Activated T-cell treated with anti-CD3 and anti-CD28 coated beads, Interleukin-2, amount 50 U/mL, for 72 hours (primary cell): Measurements from ENCODE around the gene PLPP2. TPM values are rescaled to one million over a fixed set of nuclear protein-coding genes. Genes with fewer than 3 reads are reported as not detected.

Experiments used
- ATAC-seq, 2 donors: fragments of 150-1000 bp; cut with Tn5 transposase; replicated peaks in 1 of 2; 2 replicates each; pipeline ENCODE4 v1.10.0; 2021; ENCODE audit warnings: moderate library complexity in 2 of 2, mild to moderate bottlenecking in 1 of 2
- DNase-seq, 2 donors: peaks; one replicate each; pipeline ENCODE4 v3.0.0; 2021 to 2022; ENCODE audit warnings: mixed read lengths in 1 of 2
- H3K27ac Mint-ChIP-seq: one replicate; pipeline ENCODE4 v1.8.0; 2022; ENCODE audit warnings: mild to moderate bottlenecking, moderate library complexity, mixed read lengths
- H3K27me3 Mint-ChIP-seq: one replicate; pipeline ENCODE4 v1.8.0; 2022; ENCODE audit warnings: low read depth, mixed read lengths
- H3K36me3 Mint-ChIP-seq, 2 donors: one replicate each; pipeline ENCODE4 v1.8.0; 2022; ENCODE audit warnings: mixed read lengths in 2 of 2, mild to moderate bottlenecking in 1 of 2; ENCODE audit not compliant: insufficient read depth in 2 of 2
- H3K4me1 Mint-ChIP-seq: one replicate; pipeline ENCODE4 v1.8.0; 2022; ENCODE audit warnings: low read depth, mixed read lengths
- H3K4me3 Mint-ChIP-seq, 2 donors: one replicate each; pipeline ENCODE4 v1.8.0; 2022; ENCODE audit warnings: mild to moderate bottlenecking in 2 of 2, mixed read lengths in 2 of 2, moderate library complexity in 2 of 2
- H3K9me3 Mint-ChIP-seq, 2 donors: one replicate each; pipeline ENCODE4 v1.8.0; 2022; ENCODE audit warnings: mixed read lengths in 2 of 2
- total RNA-seq, 2 donors: library from RNA; stranded (reverse); gene quantifications; one replicate each; pipeline ENCODE4 v1.2.3, GENCODE V29; 2022

PLPP2 gene
- total RNA-seq, 2 donors from 2014 or later, result 2.1 to 2.7 TPM

GRCh38 chr19:310781-311496 lies 19.7 kb upstream of the PLPP2 start:
- Mint-ChIP-seq H3K27me3 (no peaks in the 10 kb centered on the region), H3K9me3 (no peaks in the 10 kb centered on the region), H3K27ac (no peak overlapping the region), H3K4me1 (no peaks in the 10 kb centered on the region), H3K4me3 (no peak overlapping the region), H3K36me3 (peaks cover 2 to 3% of the 10 kb centered on the region in 2 donors)
- DNase-seq (no peak), ATAC-seq (no peak)

GRCh38 chr19:310141-310651 lies 19.0 kb upstream of the PLPP2 start:
- Mint-ChIP-seq H3K27me3 (no peaks in the 10 kb centered on the region), H3K4me3 (no peak overlapping the region), H3K9me3 (no peaks in the 10 kb centered on the region), H3K27ac (no peak overlapping the region), H3K4me1 (no peaks in the 10 kb centered on the region), H3K36me3 (no peaks in the 10 kb centered on the region)
- ATAC-seq (no peak), DNase-seq (no peak)

- no peaks in the 10 kb centered on the region for H3K27me3 Mint-ChIP-seq
- H3K27ac Mint-ChIP-seq, result no peak overlapping the region
- H3K9me3 Mint-ChIP-seq, result no peaks in the 10 kb centered on the region
- DNase-seq (no peak), ATAC-seq (no peak)
- no peaks in the 10 kb centered on the region for H3K4me1 Mint-ChIP-seq
- H3K36me3 Mint-ChIP-seq, result no peaks in the 10 kb centered on the region
- no peak overlapping the region for H3K4me3 Mint-ChIP-seq
Measured at GRCh38 chr19:309206-309565, 18.0 kb upstream of the PLPP2 start.

GRCh38 chr19:308471-309205 lies 17.4 kb upstream of the PLPP2 start:
- H3K27ac Mint-ChIP-seq, result no peak overlapping the region
- H3K36me3 Mint-ChIP-seq, result no peaks in the 10 kb centered on the region
- no peaks in the 10 kb centered on the region for H3K9me3 Mint-ChIP-seq
- H3K4me3 Mint-ChIP-seq, result no peak overlapping the region
- DNase-seq, result no peak
- H3K27me3 Mint-ChIP-seq, result no peaks in the 10 kb centered on the region
- no peaks in the 10 kb centered on the region for H3K4me1 Mint-ChIP-seq
- no peak for ATAC-seq

- H3K27ac Mint-ChIP-seq, result no peak overlapping the region
- no peaks in the 10 kb centered on the region for H3K27me3 Mint-ChIP-seq
- no peaks in the 10 kb centered on the region for H3K36me3 Mint-ChIP-seq
- DNase-seq (no peak), ATAC-seq (no peak)
- no peaks in the 10 kb centered on the region for H3K4me1 Mint-ChIP-seq
- no peak overlapping the region for H3K4me3 Mint-ChIP-seq
- no peaks in the 10 kb centered on the region for H3K9me3 Mint-ChIP-seq
Measured at GRCh38 chr19:307793-308420, 16.7 kb upstream of the PLPP2 start.

GRCh38 chr19:307111-307531 lies 15.9 kb upstream of the PLPP2 start:
- no peaks in the 10 kb centered on the region for H3K27me3 Mint-ChIP-seq
- ATAC-seq (no peak), DNase-seq (no peak)
- no peaks in the 10 kb centered on the region for H3K9me3 Mint-ChIP-seq
- H3K4me1 Mint-ChIP-seq, result no peaks in the 10 kb centered on the region
- no peak overlapping the region for H3K4me3 Mint-ChIP-seq
- H3K27ac Mint-ChIP-seq, result no peak overlapping the region
- no peaks in the 10 kb centered on the region for H3K36me3 Mint-ChIP-seq

- no peaks in the 10 kb centered on the region for H3K36me3 Mint-ChIP-seq
- DNase-seq (no peak), ATAC-seq (no peak)
- no peak overlapping the region for H3K27ac Mint-ChIP-seq
- no peak overlapping the region for H3K4me3 Mint-ChIP-seq
- H3K4me1 Mint-ChIP-seq, result no peaks in the 10 kb centered on the region
- H3K27me3 Mint-ChIP-seq, result no peaks in the 10 kb centered on the region
- no peaks in the 10 kb centered on the region for H3K9me3 Mint-ChIP-seq
Measured at GRCh38 chr19:306151-306900, 15.1 kb upstream of the PLPP2 start.

- no peak overlapping the region for H3K27ac Mint-ChIP-seq
- DNase-seq (no peak), ATAC-seq (no peak)
- H3K9me3 Mint-ChIP-seq, result no peaks in the 10 kb centered on the region
- no peaks in the 10 kb centered on the region for H3K36me3 Mint-ChIP-seq
- no peaks in the 10 kb centered on the region for H3K27me3 Mint-ChIP-seq
- no peaks in the 10 kb centered on the region for H3K4me1 Mint-ChIP-seq
- no peak overlapping the region for H3K4me3 Mint-ChIP-seq
Measured at GRCh38 chr19:305240-306150, 14.3 kb upstream of the PLPP2 start.

- DNase-seq, result no peak
- Mint-ChIP-seq H3K4me3 (no peak overlapping the region), H3K27me3 (peaks cover 28% of the 10 kb centered on the region)
Measured at GRCh38 chr19:296476-297225, 5.4 kb upstream of the PLPP2 start.

GRCh38 chr19:295687-296370 lies 4.6 kb upstream of the PLPP2 start:
- no peak for ATAC-seq
- Mint-ChIP-seq H3K36me3 (no peaks in the 10 kb centered on the region), H3K27me3 (peaks cover 28% of the 10 kb centered on the region), H3K4me1 (peaks cover 5% of the 10 kb centered on the region), H3K9me3 (no peaks in the 10 kb centered on the region), H3K27ac (no peak overlapping the region), H3K4me3 (no peak overlapping the region)
- no peak for DNase-seq

More at GRCh38 chr19:296476-297225, 5.4 kb upstream of the PLPP2 start:
- no peaks in the 10 kb centered on the region for H3K36me3 Mint-ChIP-seq
- H3K27ac Mint-ChIP-seq, result no peak overlapping the region
- H3K9me3 Mint-ChIP-seq, result no peaks in the 10 kb centered on the region
- no peak for ATAC-seq
- H3K4me1 Mint-ChIP-seq, result peaks cover 5% of the 10 kb centered on the region

- Mint-ChIP-seq H3K4me1 (peaks cover 5% of the 10 kb centered on the region), H3K36me3 (no peaks in the 10 kb centered on the region), H3K4me3 (peak overlapping the region in 1 of 2 donors; percentile 32), H3K27ac (no peak overlapping the region), H3K9me3 (no peaks in the 10 kb centered on the region), H3K27me3 (peaks cover 30% of the 10 kb centered on the region)
- peak; percentile 66 to 68 for DNase-seq
- ATAC-seq, result peak; percentile 72 to 77
Measured at GRCh38 chr19:294946-295686, 3.9 kb upstream of the PLPP2 start.
